Progenitor cell of endocrine pancreas (in vitro differentiated cells): Measurements from ENCODE around the gene GNG12. TPM values are rescaled to one million over a fixed set of nuclear protein-coding genes. Genes with fewer than 3 reads are reported as not detected.

Source experiments
- DNase-seq: peaks from one replicate; pipeline ENCODE4 v3.0.0; 2021; ENCODE audit warnings: low spot score; ENCODE audit not compliant: unreplicated experiment
- H3K27ac Mint-ChIP-seq: 2 replicates; pipeline ENCODE4 v1.8.0; 2021; ENCODE audit warnings: mild to moderate bottlenecking, moderate library complexity, mixed read lengths
- H3K27me3 Mint-ChIP-seq: 2 replicates; pipeline ENCODE4 v1.8.0; 2021; ENCODE audit warnings: mixed read lengths
- H3K36me3 Mint-ChIP-seq: 2 replicates; pipeline ENCODE4 v1.8.0; 2022; ENCODE audit warnings: mixed read lengths; ENCODE audit not compliant: insufficient read depth
- H3K4me1 Mint-ChIP-seq: 2 replicates; pipeline ENCODE4 v1.8.0; 2021; ENCODE audit warnings: low read depth, mixed read lengths
- H3K4me3 Mint-ChIP-seq: 2 replicates; pipeline ENCODE4 v1.8.0; 2021; ENCODE audit warnings: low read depth, mild to moderate bottlenecking, moderate library complexity, mixed read lengths
- H3K9me3 Mint-ChIP-seq: 2 replicates; pipeline ENCODE4 v1.8.0; 2021; ENCODE audit warnings: low read depth, mixed read lengths
- total RNA-seq: library from RNA; stranded (reverse); gene quantifications from 2 replicates; pipeline ENCODE4 v1.2.1, GENCODE V29; 2021
- TF ChIP-seq, protein P1 (sequence below): fragments of 200-600 bp; sonication (generic); IDR thresholded peaks from one replicate; pipeline ENCODE4 v1.5.0; 2021; ENCODE audit warnings: antibody characterized with exemption, mild to moderate bottlenecking; ENCODE audit not compliant: unreplicated experiment

GNG12 gene
- total RNA-seq, 1 donor from 2014 or later: 8.9 TPM

DNA sequence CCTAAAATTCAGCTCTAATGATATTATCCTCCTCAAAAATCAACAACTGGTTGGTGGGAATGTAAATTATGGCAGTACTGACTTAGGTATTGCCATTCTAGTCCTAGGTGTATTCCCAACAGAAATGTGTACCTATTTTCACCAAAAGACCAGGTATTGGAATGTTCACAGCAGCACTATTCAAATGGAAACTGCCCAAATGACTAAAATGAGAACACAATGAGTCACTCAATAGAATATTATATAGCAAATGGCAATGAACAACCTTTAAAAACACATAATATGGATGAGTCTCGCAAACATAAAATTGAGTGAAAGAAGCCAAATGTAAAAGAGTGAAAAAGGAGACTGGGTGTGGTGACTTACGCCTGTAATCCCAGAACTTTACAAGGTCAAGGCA lies 103.4 kb downstream of the GNG12 start:
- no peaks in the 10 kb centered on the region for H3K36me3 Mint-ChIP-seq
- TF ChIP-seq, protein P1, sequence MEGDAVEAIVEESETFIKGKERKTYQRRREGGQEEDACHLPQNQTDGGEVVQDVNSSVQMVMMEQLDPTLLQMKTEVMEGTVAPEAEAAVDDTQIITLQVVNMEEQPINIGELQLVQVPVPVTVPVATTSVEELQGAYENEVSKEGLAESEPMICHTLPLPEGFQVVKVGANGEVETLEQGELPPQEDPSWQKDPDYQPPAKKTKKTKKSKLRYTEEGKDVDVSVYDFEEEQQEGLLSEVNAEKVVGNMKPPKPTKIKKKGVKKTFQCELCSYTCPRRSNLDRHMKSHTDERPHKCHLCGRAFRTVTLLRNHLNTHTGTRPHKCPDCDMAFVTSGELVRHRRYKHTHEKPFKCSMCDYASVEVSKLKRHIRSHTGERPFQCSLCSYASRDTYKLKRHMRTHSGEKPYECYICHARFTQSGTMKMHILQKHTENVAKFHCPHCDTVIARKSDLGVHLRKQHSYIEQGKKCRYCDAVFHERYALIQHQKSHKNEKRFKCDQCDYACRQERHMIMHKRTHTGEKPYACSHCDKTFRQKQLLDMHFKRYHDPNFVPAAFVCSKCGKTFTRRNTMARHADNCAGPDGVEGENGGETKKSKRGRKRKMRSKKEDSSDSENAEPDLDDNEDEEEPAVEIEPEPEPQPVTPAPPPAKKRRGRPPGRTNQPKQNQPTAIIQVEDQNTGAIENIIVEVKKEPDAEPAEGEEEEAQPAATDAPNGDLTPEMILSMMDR: no peak
- no peak overlapping the region for H3K4me3 Mint-ChIP-seq
- H3K27ac Mint-ChIP-seq: no peak overlapping the region
- no peaks in the 10 kb centered on the region for H3K27me3 Mint-ChIP-seq
- DNase-seq: no peak
- H3K9me3 Mint-ChIP-seq: no peaks in the 10 kb centered on the region
- peaks cover 2% of the 10 kb centered on the region for H3K4me1 Mint-ChIP-seq

GRCh38 chr1:67726224-67726623 lies 107.0 kb downstream of the GNG12 start:
- no peaks in the 10 kb centered on the region for H3K27me3 Mint-ChIP-seq
- H3K27ac Mint-ChIP-seq: no peak overlapping the region
- H3K4me3 Mint-ChIP-seq: no peak overlapping the region
- H3K36me3 Mint-ChIP-seq: no peaks in the 10 kb centered on the region
- TF ChIP-seq, protein P1: no peak
- H3K9me3 Mint-ChIP-seq: no peaks in the 10 kb centered on the region
- H3K4me1 Mint-ChIP-seq: peaks cover 2% of the 10 kb centered on the region
- DNase-seq: no peak

GRCh38 chr1:67724928-67725560 lies 108.2 kb downstream of the GNG12 start:
- no peak overlapping the region for H3K27ac Mint-ChIP-seq
- no peaks in the 10 kb centered on the region for H3K27me3 Mint-ChIP-seq
- H3K4me3 Mint-ChIP-seq: no peak overlapping the region
- no peaks in the 10 kb centered on the region for H3K9me3 Mint-ChIP-seq
- TF ChIP-seq, protein P1: no peak
- H3K4me1 Mint-ChIP-seq: peaks cover 2% of the 10 kb centered on the region
- DNase-seq: no peak
- no peaks in the 10 kb centered on the region for H3K36me3 Mint-ChIP-seq

DNA sequence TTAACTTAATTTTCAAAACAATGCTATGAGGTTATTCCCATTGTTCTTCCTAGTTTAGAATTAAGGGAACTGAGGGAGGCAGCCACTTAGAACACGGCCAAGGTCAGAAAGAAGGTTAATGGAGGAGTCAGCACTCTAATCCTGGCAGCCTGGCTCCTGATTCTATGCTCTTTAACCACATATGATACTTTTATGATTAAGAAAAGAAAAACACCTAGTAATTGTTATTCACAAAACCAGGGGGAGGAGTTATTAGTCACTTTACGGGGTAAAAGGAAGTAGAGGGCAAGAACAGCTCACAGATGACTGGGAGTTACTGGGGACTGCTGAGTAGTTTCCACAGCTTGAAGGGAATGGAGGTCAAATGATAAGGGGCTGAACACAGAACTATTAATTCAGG lies 109.6 kb downstream of the GNG12 start:
- no peaks in the 10 kb centered on the region for H3K27me3 Mint-ChIP-seq
- no peaks in the 10 kb centered on the region for H3K9me3 Mint-ChIP-seq
- no peak overlapping the region for H3K27ac Mint-ChIP-seq
- peaks cover 2% of the 10 kb centered on the region for H3K4me1 Mint-ChIP-seq
- no peak for DNase-seq
- TF ChIP-seq, protein P1: no peak
- no peak overlapping the region for H3K4me3 Mint-ChIP-seq
- H3K36me3 Mint-ChIP-seq: no peaks in the 10 kb centered on the region

- no peaks in the 10 kb centered on the region for H3K27me3 Mint-ChIP-seq
- H3K36me3 Mint-ChIP-seq: no peaks in the 10 kb centered on the region
- H3K4me3 Mint-ChIP-seq: no peak overlapping the region
- no peak overlapping the region for H3K27ac Mint-ChIP-seq
- H3K4me1 Mint-ChIP-seq: peaks cover 4% of the 10 kb centered on the region
- TF ChIP-seq, protein P1: no peak
- H3K9me3 Mint-ChIP-seq: no peaks in the 10 kb centered on the region
- no peak for DNase-seq
These were observed 110.1 kb downstream of the GNG12 start for GRCh38 chr1:67723126-67723525.
